Suppressor macrophage treated with lipopolysaccharide for 1 hour (primary cell): Measurements from ENCODE around the gene TAOK1.
A peak's percentile ranks its signal among the peaks of the same experiment; 100 is the strongest.

Source experiments
- DNase-seq, 3 donors: peaks; one replicate each; pipeline ENCODE4 v3.0.0-alpha.2; 2020 to 2022

TAOK1 gene

DNA sequence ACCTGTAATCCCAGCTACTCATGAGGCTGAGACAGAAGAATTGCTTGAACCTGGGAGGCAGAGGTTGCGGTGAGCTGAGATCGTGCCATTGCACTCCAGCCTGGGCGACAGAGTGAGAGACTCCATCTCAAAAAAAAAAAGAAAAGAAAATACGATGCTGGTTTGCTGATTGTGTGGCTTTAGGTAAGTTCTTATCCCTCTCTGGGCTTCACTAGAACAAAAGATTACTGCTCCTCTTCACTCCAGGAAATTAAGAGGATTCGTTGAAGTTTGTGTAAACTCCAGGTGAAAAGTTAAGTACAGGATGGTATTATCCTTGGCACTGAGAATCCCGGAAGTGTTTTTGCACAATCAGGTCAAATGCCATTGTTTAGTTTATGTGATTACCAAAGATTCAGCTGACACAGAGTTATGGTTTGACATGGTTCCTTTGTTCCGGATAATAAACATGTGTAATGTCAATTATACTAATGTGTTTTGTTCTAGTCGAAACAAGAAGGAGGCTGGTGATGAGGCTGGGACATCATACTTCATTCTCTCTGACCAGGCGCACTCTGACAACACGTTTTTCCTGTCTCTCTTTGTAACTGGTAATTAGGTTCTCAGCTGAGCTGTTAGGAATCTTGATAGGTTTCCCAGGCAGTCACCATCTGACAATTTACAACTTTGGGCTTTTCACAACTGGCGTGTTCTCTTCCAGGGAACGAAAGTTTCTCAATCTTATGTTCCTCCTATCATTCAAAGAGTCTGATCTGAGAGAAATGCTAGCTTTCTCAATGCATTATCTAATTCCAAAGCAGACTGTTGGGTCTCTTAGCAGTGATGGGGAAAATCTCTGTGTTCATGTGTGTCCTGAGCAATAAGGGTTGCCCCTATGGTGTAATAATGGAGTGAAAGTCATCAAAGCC lies 10.8 kb upstream of the TAOK1 start:
- peak; percentile 56 to 69 (median 63) for DNase-seq

DNA sequence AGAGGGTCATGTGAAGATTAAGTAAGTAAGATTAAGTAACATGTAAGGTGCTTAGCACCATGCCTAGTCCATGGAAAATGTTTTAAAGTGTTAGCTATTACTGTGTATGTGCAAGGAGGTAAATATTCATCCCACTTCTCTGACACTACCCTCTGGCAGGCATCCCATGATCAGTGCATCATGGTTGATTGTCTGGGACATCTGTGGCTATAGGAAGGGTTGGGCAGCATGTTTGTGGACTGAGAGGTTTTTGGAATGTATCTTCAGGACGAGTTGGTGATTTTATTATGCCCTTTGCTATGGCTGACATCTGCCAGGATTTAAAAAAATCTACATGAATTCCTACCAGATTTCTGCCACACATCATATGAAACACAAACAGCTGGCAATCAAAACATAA lies 6.5 kb upstream of the TAOK1 start:
- DNase-seq = no peak

DNA sequence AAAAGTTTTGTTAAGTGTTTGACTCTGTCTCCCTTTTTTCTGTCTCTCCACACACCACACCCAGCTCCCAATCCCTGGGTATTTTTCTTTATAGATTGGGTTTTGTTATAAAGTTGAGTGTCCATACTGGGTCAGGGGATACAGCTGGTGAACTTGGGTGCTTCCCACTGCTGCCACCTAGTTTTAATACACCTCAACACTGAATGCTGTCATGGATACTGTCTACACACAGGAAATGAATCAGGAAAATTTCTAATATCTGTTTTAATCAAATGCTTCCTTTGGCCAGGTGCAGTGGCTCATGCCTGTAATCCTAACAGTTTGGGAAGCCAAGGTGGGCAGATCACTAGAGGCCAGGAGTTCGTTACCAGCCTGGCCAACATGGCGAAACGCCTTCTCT lies 5.3 kb upstream of the TAOK1 start:
- no peak for DNase-seq

DNA sequence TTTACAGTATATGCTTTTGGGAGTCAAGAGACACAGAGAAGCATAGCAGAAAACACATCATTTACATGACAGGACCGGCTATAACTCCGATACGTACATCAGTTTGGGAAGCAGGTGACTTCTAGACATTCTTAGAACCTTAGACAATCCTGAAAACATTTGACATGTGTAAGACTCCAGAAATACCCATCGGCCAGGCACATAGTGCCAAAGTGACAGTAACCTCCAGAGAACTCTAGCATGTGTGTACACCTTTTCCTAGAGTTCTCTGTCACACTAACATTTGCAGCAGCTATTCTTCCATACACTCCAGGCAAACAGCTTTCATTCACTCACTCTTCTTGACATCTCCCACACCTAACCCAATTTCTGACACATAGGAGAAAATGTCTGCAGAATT lies 3.4 kb upstream of the TAOK1 start:
- no peak for DNase-seq

DNA sequence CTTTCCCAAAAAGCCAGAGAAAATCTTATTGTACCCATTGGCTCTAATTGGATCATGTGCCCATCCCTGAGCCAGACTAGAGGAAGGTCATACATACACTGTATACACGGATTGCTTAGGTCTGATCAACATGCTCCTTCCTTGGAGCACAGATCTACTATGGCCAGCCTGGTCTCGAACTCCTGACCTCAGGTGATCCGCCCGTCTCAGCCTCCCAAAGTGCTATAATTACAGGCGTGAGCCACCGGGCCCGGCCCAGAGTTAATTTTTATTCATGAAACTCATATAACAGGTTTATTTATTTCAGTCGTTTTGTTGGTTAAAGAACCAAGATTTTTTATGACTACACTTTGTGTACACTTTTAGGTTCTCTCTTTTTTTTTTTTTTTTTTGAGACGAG lies 1.2 kb upstream of the TAOK1 start:
- DNase-seq = no peak

DNA sequence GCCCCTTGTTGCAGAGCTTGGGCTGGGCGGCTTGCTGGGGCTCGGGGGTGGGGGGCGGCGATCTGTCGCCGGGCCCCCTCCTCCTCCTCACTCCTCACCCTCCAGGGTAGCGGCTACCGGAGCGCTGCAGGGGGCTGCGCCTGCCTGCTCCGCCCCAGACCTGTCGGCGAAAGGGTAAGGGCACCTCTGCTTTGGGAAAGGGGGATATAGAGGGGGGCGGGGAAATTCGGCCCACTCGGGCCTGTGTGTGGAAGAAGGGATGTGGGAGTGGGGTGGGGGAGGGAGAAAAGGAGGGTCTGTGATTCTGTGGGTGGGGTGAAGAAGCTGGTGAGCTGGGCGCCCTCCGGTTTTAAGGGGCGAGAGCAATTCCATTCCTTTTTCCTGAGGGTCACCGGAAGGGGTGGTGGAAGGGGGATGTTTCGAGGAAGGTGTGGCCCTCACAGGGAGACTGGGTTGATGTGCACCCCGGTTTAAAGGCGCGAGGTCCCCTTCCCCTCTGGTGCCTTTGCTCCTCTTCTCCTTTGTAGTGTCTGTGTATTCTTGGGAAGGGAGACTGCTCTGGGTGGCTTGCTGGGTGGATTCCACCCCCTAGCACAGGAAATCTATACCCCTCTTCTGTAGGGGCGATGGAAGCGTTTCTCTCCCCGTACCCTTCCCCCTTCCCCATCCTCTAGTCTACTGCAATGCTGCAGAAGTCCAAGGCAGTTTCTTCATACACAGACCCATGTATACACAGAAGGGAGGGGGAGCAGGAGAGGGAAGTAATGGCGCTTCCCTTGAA lies 878 bp downstream of the TAOK1 start:
- DNase-seq = peak; percentile 57 to 65 (median 57)

DNA sequence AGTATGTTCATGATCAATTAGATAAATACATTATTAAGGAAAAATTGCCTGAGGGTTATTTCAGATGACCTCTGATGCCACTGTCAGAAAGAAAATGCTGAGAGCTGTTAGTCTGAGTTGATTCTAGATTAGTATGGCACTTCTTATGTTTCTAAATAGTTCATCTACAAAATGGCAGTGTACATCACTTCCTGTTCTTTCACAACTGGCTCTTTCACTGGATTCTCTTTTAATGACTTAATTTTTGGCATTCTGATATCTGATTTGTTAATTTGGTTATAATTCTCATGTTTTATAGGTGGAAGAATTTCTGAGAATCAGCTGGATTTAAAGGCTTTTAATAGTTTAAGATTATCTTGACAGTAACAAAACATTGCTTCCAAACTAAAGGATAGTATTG lies 3.3 kb downstream of the TAOK1 start:
- peak; percentile 31 to 74 (median 67) for DNase-seq

DNA sequence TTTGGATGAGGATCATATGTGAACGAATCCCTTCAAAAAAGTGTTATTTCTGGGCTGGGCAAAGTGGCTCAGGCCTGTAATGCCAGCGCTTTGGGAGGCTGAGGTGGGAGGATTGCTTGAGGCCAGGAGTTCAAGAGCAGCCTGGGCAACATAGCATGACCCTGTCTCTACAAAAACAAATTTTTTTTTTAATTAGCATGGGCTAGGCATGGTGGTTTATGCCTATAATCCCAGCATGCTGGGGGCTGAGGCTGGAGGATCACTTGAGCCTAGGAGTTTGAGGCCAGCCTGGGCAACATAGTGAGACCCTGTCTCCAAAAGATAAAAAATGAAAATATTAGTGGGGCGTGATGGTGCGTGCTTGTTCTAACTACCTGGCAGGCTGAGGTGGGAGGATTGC lies 4.6 kb downstream of the TAOK1 start:
- no peak for DNase-seq

DNA sequence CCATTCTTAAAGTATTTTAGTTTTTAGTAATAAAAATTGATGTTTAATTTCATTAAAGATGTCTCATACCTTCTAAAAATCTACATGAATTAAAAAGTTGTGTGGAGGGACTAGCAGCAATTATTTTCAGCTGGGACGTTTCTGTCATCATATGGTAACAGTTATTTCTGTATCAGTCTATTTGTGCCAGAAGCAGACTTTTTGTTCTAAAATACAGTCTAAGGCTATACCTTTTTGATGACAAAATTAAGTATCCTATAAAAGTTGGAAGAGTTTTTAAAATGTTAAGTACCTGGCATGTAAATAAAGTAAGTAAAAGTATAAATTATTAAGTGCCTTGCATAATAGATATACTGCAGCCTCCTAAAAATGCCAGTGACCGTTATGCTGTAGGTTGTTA lies 5.9 kb downstream of the TAOK1 start:
- no peak for DNase-seq

DNA sequence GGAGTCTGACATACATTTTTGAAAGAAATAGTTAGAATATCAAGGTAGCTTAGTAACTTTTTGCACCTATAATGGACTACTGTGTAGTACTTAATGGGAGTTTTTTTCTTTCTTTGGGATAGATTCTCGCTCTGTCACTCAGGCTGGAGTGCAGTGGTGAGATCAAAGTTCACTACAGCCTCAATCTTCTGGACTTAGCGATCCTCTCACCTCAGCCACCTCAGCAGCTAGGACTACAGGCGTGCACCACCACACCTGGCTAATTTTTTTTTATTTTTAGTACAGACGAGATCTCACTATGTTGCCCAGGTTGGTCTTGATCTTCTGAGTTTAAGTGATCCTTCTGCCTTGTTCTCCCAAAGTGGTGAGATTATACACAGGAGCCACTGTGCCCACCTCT lies 9.5 kb downstream of the TAOK1 start:
- DNase-seq = no peak

DNA sequence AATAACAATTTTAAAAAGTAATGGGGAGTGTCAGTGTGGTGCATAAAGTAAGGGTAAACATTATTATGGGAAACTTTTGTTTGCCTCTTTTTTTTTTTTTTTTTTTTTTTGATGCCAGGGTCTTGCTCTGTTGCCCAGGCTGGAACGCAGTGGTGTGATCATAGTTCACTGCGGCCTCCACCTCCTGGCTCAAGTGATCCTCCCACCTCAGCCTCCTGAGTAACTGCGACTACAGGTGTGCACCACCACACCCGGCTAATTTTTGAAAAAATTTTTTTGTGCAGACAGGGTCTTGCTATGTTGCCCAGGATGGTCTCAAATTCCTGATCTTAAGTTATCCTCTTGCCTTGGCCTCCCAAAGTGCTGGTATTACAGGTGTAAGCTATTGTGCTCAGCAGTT lies 10.7 kb downstream of the TAOK1 start:
- DNase-seq = no peak

DNA sequence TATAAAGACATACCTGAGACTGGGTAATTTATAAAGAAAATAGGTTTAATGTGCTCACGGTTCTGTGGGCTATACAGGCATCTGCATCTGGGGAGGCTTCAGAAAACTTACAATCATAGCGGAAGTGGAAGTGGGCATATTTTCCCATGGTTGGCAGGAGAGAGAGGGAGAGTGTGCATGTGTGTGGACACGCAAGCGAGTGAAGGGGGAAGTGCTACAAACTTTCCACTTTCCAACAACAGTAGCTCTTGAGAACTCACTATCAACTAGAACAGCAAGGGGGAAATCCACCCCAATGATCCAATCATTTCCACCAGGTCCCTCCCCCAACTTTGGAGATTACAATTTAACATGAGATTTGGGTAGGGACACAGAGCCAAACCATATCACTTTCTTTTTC lies 11.1 kb downstream of the TAOK1 start:
- peak; percentile 74 to 83 (median 80) for DNase-seq

DNA sequence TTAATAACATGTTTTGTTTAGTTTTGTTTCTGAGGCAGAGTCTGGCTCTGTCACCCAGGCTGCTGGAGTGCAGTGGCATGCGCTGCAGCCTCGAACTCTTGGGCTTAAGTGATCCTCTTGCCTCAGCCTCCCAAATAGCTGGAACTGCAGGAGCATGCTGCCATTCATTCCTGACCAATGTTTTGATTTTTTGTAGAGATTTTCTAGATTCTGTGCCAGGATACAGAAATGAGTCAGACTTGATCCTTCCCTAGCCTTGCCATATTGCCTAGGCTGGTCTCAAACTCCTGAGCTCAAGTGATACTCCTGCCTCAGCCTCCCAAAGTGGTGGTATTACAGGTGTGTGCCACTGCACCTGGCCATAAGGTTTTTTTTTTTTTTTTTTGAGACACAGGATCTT lies 17.7 kb downstream of the TAOK1 start:
- DNase-seq = no peak

DNA sequence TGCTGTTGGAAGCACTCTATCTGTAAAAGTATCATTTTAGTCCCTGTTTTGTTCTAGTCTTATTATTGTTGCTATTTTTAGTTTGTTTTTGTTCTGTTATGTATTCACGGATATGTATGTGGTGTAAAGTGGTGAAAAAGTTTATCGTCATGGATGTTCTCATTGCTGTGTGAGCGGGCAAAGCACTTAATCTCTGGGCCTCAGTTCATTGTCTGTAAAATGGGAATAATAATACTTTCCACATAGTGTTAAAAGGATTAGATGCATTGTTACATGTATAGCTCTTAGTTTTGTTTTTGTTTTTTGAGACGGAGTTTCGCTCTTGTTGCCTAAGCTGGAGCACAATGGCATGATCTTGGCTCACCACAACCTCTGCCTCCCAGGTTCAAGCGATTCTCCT lies 19.8 kb downstream of the TAOK1 start:
- no peak for DNase-seq

DNA sequence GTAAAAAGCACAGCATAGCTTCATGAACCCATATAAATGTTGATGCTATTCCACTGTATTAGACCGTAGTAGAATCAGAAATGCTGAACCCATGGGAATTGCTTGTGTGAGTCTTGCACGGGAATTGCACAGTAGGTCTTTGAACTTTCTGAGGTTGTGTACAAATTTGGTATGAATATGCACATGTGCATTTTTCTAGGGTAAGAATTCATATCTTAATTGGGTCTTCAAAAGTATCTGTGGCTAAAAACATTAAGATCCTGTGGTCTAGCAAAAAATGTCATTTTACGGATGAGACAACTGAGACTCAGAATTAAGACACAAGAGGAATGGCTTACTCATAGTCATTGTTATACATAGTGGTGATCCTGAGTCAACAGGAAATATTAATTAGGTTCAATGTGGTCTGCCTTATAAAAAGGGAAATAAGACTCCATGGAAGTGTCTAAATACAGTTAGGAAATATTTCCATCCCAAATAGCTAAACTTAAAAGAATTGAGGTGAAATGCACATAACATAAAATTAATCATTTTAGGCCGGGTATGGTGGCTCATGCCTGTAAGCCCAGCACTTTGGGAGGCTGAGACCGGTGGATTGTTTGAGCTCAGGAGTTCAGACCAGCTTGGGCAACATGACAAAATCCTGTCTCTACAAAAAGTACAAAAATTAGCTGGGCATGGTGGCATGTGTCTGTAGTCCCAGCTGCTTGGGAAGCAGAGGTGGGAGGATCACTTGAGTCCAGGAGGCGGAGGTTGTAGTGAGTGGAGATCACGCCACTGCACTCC lies 22.8 kb downstream of the TAOK1 start:
- peak; percentile 41 to 85 (median 80) for DNase-seq

DNA sequence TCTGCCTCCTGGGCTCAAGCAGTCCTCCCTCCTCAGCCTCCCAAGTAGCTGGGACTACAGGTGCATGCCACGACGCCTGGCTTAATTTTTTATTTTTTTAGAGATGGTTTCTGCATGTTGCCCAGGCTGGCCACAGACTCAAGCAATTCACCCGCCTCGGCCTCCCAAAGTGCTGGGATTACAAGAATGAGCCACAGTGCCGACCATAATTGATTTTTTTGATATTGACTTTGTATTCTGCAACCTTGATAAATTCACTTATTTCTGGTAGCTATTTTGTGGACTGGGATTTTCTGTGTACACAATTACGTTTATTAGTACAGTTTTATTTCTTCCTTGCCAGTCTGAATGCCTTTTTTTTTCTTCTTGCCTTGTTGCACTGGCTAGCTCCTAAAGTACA lies 30.0 kb downstream of the TAOK1 start:
- no peak for DNase-seq

DNA sequence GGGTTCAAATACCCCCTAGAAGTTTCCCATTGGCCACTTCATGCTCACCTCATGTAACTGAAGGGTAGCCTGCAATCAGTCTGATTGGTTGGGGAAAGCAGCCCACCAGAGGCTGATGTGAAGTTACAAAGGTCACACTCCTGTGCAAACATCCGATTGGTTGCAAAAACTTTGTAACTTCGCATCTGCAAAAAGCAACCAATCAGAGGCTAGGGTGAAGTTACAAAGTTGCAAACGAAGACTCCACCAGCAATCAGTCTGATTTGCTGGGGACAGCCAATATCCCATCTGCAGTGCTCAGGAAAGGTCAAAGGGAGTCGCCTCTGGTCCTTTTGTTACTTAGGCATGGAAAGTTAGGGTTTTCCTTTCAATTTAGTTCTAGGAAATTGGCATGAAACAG lies 40.1 kb downstream of the TAOK1 start:
- DNase-seq = no peak

DNA sequence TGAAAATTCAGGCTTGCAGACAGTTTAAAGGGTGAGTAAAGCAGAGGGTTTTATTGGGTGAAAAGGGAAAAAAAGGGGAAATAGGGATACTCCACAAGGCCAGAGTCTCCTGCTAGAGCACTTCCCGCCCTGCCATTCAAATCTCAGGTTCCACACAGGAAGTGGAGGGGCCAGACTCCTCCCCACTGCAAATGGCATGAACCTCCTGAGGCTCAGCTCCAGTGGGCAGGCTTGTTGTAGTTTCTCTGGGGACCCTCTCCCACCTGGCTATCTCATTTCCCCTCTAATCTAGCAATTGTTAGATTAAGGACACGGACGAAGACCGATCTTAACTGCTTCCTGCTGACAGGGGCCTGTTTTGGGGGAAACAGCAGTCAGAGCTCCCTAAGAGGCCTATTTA lies 43.4 kb downstream of the TAOK1 start:
- DNase-seq = peak; percentile 60 to 71 (median 63)

DNA sequence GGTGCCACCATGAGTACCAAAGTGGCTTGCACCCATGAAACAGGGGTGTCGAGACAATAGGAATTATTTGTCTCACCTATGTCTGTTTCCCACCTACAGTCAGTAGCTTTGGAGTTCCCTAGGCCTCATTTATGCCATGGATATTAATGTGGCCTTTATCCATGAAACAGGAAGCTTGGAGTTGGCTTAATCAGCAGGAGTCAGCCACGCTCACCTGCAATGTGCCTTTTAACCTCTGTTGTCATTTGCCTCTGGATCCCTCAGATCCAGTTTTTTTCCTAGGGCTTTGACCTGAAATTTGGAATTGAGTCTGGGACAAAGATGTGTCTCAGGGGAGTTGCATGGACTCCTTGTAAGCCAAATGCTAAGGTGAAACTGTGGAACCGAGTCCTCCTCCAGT lies 44.4 kb downstream of the TAOK1 start:
- DNase-seq = no peak

DNA sequence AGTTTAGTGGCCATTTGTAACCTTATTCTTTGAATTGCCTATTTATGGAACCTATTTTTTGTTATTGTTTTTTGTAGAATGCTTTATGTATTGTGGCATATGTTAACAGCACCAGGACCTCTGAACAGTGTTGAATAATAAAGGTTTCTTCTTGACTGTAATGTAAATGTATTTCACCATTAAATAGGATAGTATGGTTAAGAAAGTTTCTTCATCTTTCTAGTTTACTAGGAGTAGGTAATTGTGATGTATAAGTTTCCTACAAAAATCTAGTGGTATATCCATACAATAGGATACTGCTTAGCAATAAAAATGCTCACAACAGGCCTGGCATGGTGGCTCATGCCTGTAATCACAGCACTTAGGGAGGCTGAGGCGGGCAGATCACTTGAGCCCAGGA lies 52.3 kb downstream of the TAOK1 start:
- DNase-seq = no peak

DNA sequence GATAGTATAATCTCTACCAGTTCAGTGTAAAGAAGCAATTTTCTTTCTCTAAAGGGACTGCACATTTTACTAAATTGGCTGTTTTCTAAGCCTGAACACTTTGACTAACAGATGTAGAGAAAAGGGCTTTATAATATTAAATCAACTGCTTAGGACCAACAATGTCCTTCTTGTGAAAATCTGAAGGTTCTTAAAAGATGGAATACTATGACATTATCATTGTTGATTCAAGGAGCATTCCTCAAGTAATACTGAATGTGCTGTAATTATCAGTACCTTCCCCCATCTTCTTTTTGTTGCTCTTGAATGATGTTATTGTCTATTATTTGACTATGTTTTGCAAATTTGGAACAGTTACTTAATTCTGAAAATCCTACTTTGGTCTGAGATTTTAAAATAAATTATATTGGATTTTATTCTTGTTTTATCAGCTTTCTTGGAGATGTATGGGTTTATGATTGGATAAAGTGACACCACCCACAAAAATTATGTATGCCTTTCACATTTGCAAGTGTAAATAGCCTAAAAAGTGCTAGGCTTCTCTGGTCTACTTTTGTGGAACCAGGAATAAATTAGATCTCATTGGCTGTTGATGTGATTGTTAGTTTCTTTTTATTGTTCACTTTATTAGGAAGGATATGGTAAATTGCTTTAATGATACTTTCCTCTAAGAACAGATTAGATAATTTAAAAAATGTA lies 53.0 kb downstream of the TAOK1 start:
- no peak for DNase-seq

DNA sequence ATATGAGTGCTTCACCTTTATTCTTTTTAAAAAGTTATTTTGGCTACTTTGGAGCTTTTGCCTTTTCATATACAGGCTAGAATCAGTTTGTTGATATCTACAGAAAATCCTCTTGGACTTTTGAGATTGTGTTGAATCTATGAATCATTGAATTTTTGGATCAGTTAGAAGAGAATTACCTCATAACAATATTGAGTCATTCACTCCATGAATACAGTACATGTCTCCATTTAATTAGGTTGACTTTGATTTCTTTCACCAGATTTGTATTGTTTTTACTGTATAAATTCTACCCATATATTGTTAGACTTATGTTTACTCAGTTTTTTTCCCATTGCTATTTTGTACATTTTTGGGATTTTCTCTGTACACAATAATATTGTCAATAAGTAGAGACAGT lies 54.4 kb downstream of the TAOK1 start:
- peak in 2 of 3 donors; percentile 42 to 57 for DNase-seq

DNA sequence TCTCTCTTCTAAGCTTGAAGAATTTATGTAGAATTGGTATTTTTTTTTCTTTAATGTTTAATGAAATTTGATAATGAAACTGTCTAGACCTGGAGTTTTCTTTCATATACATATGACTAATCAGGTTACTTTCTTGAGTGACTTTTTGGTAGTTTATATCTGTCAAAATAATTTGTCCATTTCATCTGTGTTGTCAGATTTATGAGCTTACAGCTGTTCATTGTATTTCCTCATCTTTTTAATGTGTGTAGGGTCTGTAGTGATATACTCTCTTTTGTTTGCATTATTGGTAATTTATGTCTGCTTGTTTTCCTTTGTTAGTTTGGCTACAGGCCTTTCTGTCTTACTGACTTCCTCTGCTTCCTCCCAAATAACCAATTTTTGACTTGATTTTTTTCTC lies 55.7 kb downstream of the TAOK1 start:
- DNase-seq = no peak
